Keratinocyte (primary cell): ENCODE data around the gene CDC42EP5. TPM values are rescaled to one million over a fixed set of nuclear protein-coding genes. Genes with fewer than 3 reads are reported as not detected.
A peak's percentile ranks its signal among the peaks of the same experiment; 100 is the strongest.
"Not testable (repeated sequence)": the region's sequence is repeated elsewhere in the genome, so short reads cannot be mapped to it uniquely, and the experiment has no call there.

ENCODE experiments used
- DNase-seq: peaks from one replicate; pipeline ENCODE4 v3.0.0-alpha.2; 2011; ENCODE audit warnings: low read depth, missing footprints, low spot score
- FAIRE-seq: peaks from 2 replicates; lab custom pipeline; 2011; peaks lifted over from hg19 to GRCh38; lab: Jason Lieb, UNC
- H2AFZ ChIP-seq: 2 replicates; pipeline ENCODE4 v1.6.0; 2012; ENCODE audit warnings: low read length, control low read depth, inconsistent platforms; ENCODE audit not compliant: control insufficient read depth
- H3K27ac ChIP-seq: 2 replicates; pipeline ENCODE4 v1.5.1; 2011; ENCODE audit warnings: low read length; ENCODE audit not compliant: control insufficient read depth, insufficient read depth
- H3K27me3 ChIP-seq: 3 replicates; pipeline ENCODE4 v1.6.0; 2011; ENCODE audit warnings: low read length; ENCODE audit not compliant: control insufficient read depth, insufficient read depth; ENCODE audit errors: extremely low read depth
- H3K36me3 ChIP-seq, 2 experiments: 2 replicates in 1 of 2; 3 replicates in 1 of 2; pipeline ENCODE4 v1.5.1; 2011; ENCODE audit warnings: low read length in 2 of 2, mild to moderate bottlenecking in 1 of 2; ENCODE audit not compliant: control insufficient read depth in 2 of 2, insufficient read depth in 2 of 2; ENCODE audit errors: extremely low read depth in 1 of 2
- H3K4me1 ChIP-seq: 3 replicates; pipeline ENCODE4 v1.5.1; 2011; ENCODE audit warnings: low read length; ENCODE audit not compliant: control insufficient read depth, insufficient read depth; ENCODE audit errors: extremely low read depth
- H3K4me2 ChIP-seq: 3 replicates; pipeline ENCODE4 v1.6.0; 2011; ENCODE audit warnings: low read depth, low read length; ENCODE audit not compliant: control insufficient read depth, insufficient read depth; ENCODE audit errors: extremely low read depth
- H3K4me3 ChIP-seq, 3 experiments: fragments of 200-600 bp in 1 of 3; sonication (generic) in 1 of 3; 2 replicates in 2 of 3; 3 replicates in 1 of 3; pipeline ENCODE4 v1.5.1; 2011 to 2016; ENCODE audit warnings: low read length in 3 of 3, mild to moderate bottlenecking in 3 of 3, control low read depth in 2 of 3, inconsistent platforms in 1 of 3, low read depth in 1 of 3, mixed read lengths in 1 of 3, mixed run types in 1 of 3, moderate library complexity in 1 of 3; ENCODE audit not compliant: control insufficient read depth in 2 of 3, insufficient read depth in 2 of 3; ENCODE audit errors: extremely low read depth in 1 of 3
- H3K79me2 ChIP-seq: 2 replicates; pipeline ENCODE4 v1.6.0; 2012; ENCODE audit warnings: low read length; ENCODE audit not compliant: control insufficient read depth, insufficient read depth
- H3K9ac ChIP-seq: 3 replicates; pipeline ENCODE4 v1.6.0; 2011; ENCODE audit warnings: low read length; ENCODE audit not compliant: control insufficient read depth, insufficient read depth; ENCODE audit errors: extremely low read depth
- H3K9me1 ChIP-seq: 3 replicates; pipeline ENCODE4 v1.6.0; 2011; ENCODE audit warnings: low read length; ENCODE audit not compliant: control insufficient read depth, insufficient read depth; ENCODE audit errors: extremely low read depth
- H3K9me3 ChIP-seq: 2 replicates; pipeline ENCODE4 v1.5.1; 2012; ENCODE audit warnings: low read depth, low read length; ENCODE audit not compliant: control insufficient read depth
- H4K20me1 ChIP-seq: 3 replicates; pipeline ENCODE4 v1.6.0; 2011; ENCODE audit warnings: low read length; ENCODE audit not compliant: control insufficient read depth, insufficient read depth; ENCODE audit errors: extremely low read depth
- EZH2 ChIP-seq: IDR thresholded peaks from one replicate; pipeline ENCODE4 v1.6.1; 2012; ENCODE audit warnings: inconsistent platforms, mild to moderate bottlenecking, low read length, moderate library complexity
- dilution Hi-C: fragments of 300-500 bp; cut with MboI; formaldehyde crosslinking; loops from one replicate; pipeline ENCODE4 v1.7.0; 2020; ENCODE audit warnings: low sequenced_read_pairs; ENCODE audit not compliant: extremely low pct_ligation_motif_present
- polyA plus RNA-seq, 5 experiments: library from polyadenylated mRNA; depleted of rRNA in 3 of 5; stranded (reverse) in 3 of 5; stranded (forward) in 1 of 5; unstranded in 1 of 5; fragments of >200 nt; gene quantifications; 1 replicate in 1 of 5; 2 replicates in 3 of 5; 3 replicates in 1 of 5; pipeline versions ENCODE4 v1.2.1 to v1.2.3, GENCODE V29; 2011 to 2012; ENCODE audit warnings: missing spikeins in 2 of 5, low read depth in 1 of 5, low replicate concordance in 1 of 5
- TF ChIP-seq, protein P1 (sequence below), 3 experiments: IDR thresholded peaks in 1 of 3; conservative IDR thresholded peaks in 1 of 3; optimal IDR thresholded peaks in 1 of 3; 2 replicates in 2 of 3; 3 replicates in 1 of 3; pipeline versions ENCODE3 to v1.5.1; 2011; ENCODE audit warnings: low read length in 3 of 3, mild to moderate bottlenecking in 3 of 3, moderate library complexity in 2 of 3, control low read depth in 1 of 3, inconsistent platforms in 1 of 3; ENCODE audit not compliant: insufficient read depth in 2 of 3; ENCODE audit errors: extremely low read depth in 1 of 3

The CDC42EP5 gene
- polyA plus RNA-seq, 1 donor (not counting 4 experiments of a cell fraction or from before 2014, with no cell fraction given): 8.6 TPM

DNA sequence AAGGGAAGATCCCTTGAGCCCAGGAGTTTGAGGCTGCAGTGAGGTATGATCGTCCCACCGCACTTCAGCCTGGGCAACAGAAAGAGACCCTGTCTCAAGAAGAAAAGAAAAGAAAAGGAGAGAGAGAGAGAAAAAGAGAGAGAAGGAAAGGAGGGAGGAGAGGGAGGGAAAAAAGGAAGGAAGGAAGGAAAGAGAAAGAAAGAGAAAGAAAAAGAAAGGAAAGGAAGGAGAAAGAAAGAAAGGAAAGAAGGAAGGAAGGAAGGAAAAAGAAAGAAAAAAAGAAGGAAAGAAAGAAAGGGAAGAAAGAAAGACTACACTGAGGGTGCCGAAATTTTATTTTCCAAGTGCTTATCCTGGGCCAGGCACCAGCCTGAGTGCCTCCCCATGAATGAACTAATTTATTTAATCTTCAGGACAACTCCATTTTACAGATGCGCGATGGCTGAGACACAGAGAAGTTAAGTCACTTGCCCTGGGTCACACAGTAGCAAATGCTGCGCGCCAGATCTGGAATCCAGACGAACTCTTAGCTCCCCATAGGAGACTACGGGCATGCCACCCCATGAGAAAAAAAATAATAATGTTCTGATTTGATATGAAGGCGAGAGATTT is 2.7 kb downstream of the CDC42EP5 start:
- no peaks in the 10 kb centered on the region for H3K36me3 ChIP-seq
- FAIRE-seq (no peak), DNase-seq (no peak)
- peak overlapping the region; percentile 80 for H3K9ac ChIP-seq
- peak overlapping the region; percentile 68 for H3K27ac ChIP-seq
- peaks cover 9% of the 10 kb centered on the region for H3K79me2 ChIP-seq
- H3K4me2 ChIP-seq: peak overlapping the region; percentile 91
- TF ChIP-seq, protein P1, sequence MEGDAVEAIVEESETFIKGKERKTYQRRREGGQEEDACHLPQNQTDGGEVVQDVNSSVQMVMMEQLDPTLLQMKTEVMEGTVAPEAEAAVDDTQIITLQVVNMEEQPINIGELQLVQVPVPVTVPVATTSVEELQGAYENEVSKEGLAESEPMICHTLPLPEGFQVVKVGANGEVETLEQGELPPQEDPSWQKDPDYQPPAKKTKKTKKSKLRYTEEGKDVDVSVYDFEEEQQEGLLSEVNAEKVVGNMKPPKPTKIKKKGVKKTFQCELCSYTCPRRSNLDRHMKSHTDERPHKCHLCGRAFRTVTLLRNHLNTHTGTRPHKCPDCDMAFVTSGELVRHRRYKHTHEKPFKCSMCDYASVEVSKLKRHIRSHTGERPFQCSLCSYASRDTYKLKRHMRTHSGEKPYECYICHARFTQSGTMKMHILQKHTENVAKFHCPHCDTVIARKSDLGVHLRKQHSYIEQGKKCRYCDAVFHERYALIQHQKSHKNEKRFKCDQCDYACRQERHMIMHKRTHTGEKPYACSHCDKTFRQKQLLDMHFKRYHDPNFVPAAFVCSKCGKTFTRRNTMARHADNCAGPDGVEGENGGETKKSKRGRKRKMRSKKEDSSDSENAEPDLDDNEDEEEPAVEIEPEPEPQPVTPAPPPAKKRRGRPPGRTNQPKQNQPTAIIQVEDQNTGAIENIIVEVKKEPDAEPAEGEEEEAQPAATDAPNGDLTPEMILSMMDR (optimal IDR thresholded peaks at IDR 0.05 in 1 of 3, IDR thresholded peaks at IDR 0.05 in 1 of 3, conservative IDR thresholded peaks at IDR 0.05 in 1 of 3; ENCODE audit: extremely low read depth in 1 of 3, insufficient read depth in 2 of 3, low read length in 3 of 3): no peak
- TF ChIP-seq EZH2: no peak
- H3K9me3 ChIP-seq: no peaks in the 10 kb centered on the region
- H3K27me3 ChIP-seq: no peaks in the 10 kb centered on the region
- no peak overlapping the region for H2AFZ ChIP-seq
- peaks cover 28% of the 10 kb centered on the region for H3K4me1 ChIP-seq
- no peaks in the 10 kb centered on the region for H4K20me1 ChIP-seq
- H3K4me3 ChIP-seq: peak overlapping the region; percentile 60 to 70 (median 70)
- dilution Hi-C loops: no loop called here
- no peaks in the 10 kb centered on the region for H3K9me1 ChIP-seq

DNA sequence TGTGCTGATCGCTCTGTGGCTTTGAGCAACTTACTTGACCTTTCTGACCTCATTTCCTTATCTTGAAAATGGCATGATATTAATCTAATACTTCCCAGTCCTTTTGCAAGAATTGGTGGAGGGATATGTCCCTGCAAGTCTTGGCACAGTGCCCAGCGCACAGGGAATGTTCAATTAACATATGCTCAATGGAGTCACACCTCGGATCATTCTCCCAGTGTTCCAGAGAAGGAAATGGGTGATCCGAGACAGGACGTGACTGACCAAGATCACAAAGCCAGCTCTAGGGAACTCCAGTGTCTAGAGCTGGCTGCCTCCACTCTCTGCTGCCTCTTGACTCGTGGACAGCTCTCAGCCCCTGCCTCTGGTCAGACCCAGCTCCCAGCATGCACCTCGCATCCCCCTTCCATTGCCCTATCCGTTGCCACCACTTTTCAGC is 3.6 kb downstream of the CDC42EP5 start:
- DNase-seq: no peak
- FAIRE-seq: no peak
- dilution Hi-C loops: no loop called here
- Histone ChIP-seq H3K27me3 (no peaks in the 10 kb centered on the region), H2AFZ (no peak overlapping the region), H3K4me2 (peak overlapping the region; percentile 91), H3K36me3 (no peaks in the 10 kb centered on the region), H3K9ac (no peak overlapping the region), H3K4me3 (no peak overlapping the region), H3K79me2 (peaks cover 9% of the 10 kb centered on the region), H3K27ac (no peak overlapping the region), H3K4me1 (peaks cover 28% of the 10 kb centered on the region), H3K9me1 (no peaks in the 10 kb centered on the region), H4K20me1 (no peaks in the 10 kb centered on the region), H3K9me3 (no peaks in the 10 kb centered on the region)
- no peak for TF ChIP-seq EZH2
- TF ChIP-seq, protein P1 (optimal IDR thresholded peaks at IDR 0.05 in 1 of 3, IDR thresholded peaks at IDR 0.05 in 1 of 3, conservative IDR thresholded peaks at IDR 0.05 in 1 of 3; ENCODE audit: extremely low read depth in 1 of 3, insufficient read depth in 2 of 3, low read length in 3 of 3): no peak

DNA sequence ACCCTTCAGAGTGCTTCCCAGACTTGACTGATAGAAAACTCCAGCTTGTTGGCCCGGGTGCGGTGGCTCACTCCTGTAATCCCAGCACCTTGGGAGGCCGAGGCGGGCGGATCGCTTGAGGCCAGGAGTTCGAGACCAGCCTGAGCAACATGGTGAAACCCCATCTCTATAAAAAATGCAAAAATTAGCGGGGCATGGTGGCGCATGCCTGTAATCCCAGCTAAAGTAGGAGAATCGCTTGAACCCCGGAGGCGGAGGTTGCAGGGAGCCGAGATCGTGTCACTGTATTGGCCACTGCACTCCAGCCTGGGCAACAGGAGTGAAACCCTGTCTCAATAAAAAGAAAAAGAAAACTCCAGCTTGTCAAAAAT is 7.0 kb downstream of the CDC42EP5 start:
- H3K36me3 ChIP-seq, H3K9me1 ChIP-seq, DNase-seq, H3K27me3 ChIP-seq, dilution Hi-C loops, H3K4me2 ChIP-seq, H3K4me3 ChIP-seq, FAIRE-seq, H2AFZ ChIP-seq, H3K27ac ChIP-seq, H3K9ac ChIP-seq, H4K20me1 ChIP-seq, H3K9me3 ChIP-seq: not testable (repeated sequence)
- peaks cover 25% of the 10 kb centered on the region for H3K4me1 ChIP-seq
- H3K79me2 ChIP-seq: peaks cover 21% of the 10 kb centered on the region
